MCF 10A (cell line): Measurements from ENCODE around the gene TRAF2. TPM values are rescaled to one million over a fixed set of nuclear protein-coding genes. Genes with fewer than 3 reads are reported as not detected.

Source experiments
- BruUV-seq: library from RNA; stranded (reverse); fragments of 400-500 nt; replicated peaks from 2 replicates; lab custom pipeline; 2021; lab: Mats Ljungman, UMichigan
- CTCF ChIA-PET: fragments of 300-600 bp; sonication (Branson Sonifier 250); formaldehyde crosslinking; extraction: SDS; loops from one replicate; lab custom pipeline; 2021; ENCODE audit warnings: antibody characterized with exemption, inconsistent platforms; lab: Yijun Ruan, JAX
- POLR2A ChIA-PET: fragments of 300-600, 350-650 bp; sonication (Branson Sonifier 250); formaldehyde crosslinking; extraction: SDS; loops from one replicate; lab custom pipeline; 2020; ENCODE audit warnings: antibody characterized with exemption, inconsistent platforms; lab: Yijun Ruan, JAX
- DNase-seq: peaks from one replicate; pipeline ENCODE4 v3.0.0-alpha.2; 2018; ENCODE audit not compliant: unreplicated experiment
- H3K27ac Mint-ChIP-seq: one replicate; pipeline ENCODE4 v1.8.0; 2022; ENCODE audit warnings: mild to moderate bottlenecking, low read depth, mixed read lengths; ENCODE audit not compliant: unreplicated experiment
- H3K27me3 Mint-ChIP-seq: one replicate; pipeline ENCODE4 v1.8.0; 2022; ENCODE audit warnings: mixed read lengths; ENCODE audit not compliant: insufficient read depth, unreplicated experiment
- H3K36me3 Mint-ChIP-seq: one replicate; pipeline ENCODE4 v1.8.0; 2022; ENCODE audit warnings: mild to moderate bottlenecking, moderate library complexity, mixed read lengths; ENCODE audit not compliant: insufficient read depth, unreplicated experiment
- H3K4me1 Mint-ChIP-seq: one replicate; pipeline ENCODE4 v1.8.0; 2022; ENCODE audit warnings: mixed read lengths; ENCODE audit not compliant: insufficient read depth, unreplicated experiment
- H3K4me3 Mint-ChIP-seq: one replicate; pipeline ENCODE4 v1.8.0; 2022; ENCODE audit warnings: mild to moderate bottlenecking, moderate library complexity, mixed read lengths; ENCODE audit not compliant: unreplicated experiment
- H3K9me3 Mint-ChIP-seq: one replicate; pipeline ENCODE4 v1.8.0; 2022; ENCODE audit warnings: mixed read lengths; ENCODE audit not compliant: unreplicated experiment
- CTCF ChIP-seq: fragments of 200-600 bp; IDR thresholded peaks from one replicate; pipeline ENCODE4 v1.8.0; 2022; ENCODE audit warnings: antibody characterized with exemption, mild to moderate bottlenecking; ENCODE audit not compliant: unreplicated experiment
- intact Hi-C: fragments of 100-400 bp; cut with micrococcal nuclease; formaldehyde crosslinking; loops from 2 replicates; pipeline ENCODE4 v1.14.1; 2022
- total RNA-seq: library from RNA; stranded (reverse); gene quantifications from 2 replicates; pipeline ENCODE4 v1.2.3, GENCODE V29; 2022

Gene TRAF2
- total RNA-seq, 1 experiment from 2014 or later = 14.1 TPM

- H3K36me3 Mint-ChIP-seq = peaks cover 41% of the 10 kb centered on the region
- no peaks in the 10 kb centered on the region for H3K9me3 Mint-ChIP-seq
- ChIA-PET POLR2A (no interaction called here), CTCF (no interaction called here)
- no peak for DNase-seq
- H3K27me3 Mint-ChIP-seq = no peaks in the 10 kb centered on the region
- no peak overlapping the region for H3K27ac Mint-ChIP-seq
- TF ChIP-seq CTCF = no peak
- intact Hi-C loops = loop anchor here (10.0 kb wide), 1 partner anchor 96 kb away; the partner anchor contains the start of genes AJM1 and PHPT1
- BruUV-seq = TSS peak; percentile 33
- H3K4me1 Mint-ChIP-seq = peaks cover 6% of the 10 kb centered on the region
- H3K4me3 Mint-ChIP-seq = no peak overlapping the region
These were observed 54.4 kb downstream of the TRAF2 start for GRCh38 chr9:136940526-136941230.

GRCh38 chr9:136941231-136942111 lies 55.2 kb downstream of the TRAF2 start:
- no peak for DNase-seq
- ChIA-PET POLR2A (interaction anchor here (0.6 kb wide), 1 partner anchor 29 kb away, joined by 3 read pairs; no protein-coding TSS in a partner anchor), CTCF (no interaction called here)
- H3K36me3 Mint-ChIP-seq = peaks cover 41% of the 10 kb centered on the region
- H3K9me3 Mint-ChIP-seq = no peaks in the 10 kb centered on the region
- no peak overlapping the region for H3K4me3 Mint-ChIP-seq
- intact Hi-C loops = loop anchor here (10.0 kb wide), 1 partner anchor 97 kb away; the partner anchor contains the start of genes AJM1 and PHPT1
- H3K4me1 Mint-ChIP-seq = peaks cover 6% of the 10 kb centered on the region
- H3K27ac Mint-ChIP-seq = no peak overlapping the region
- TF ChIP-seq CTCF = no peak
- H3K27me3 Mint-ChIP-seq = no peaks in the 10 kb centered on the region
- no TSS peak for BruUV-seq

GRCh38 chr9:136942112-136942880 lies 56.0 kb downstream of the TRAF2 start:
- ChIA-PET CTCF (no interaction called here), POLR2A (interaction anchor here (0.6 kb wide), 1 partner anchor 30 kb away, joined by 3 read pairs; no protein-coding TSS in a partner anchor)
- Mint-ChIP-seq H3K9me3 (no peaks in the 10 kb centered on the region), H3K4me1 (peaks cover 6% of the 10 kb centered on the region), H3K36me3 (peaks cover 41% of the 10 kb centered on the region), H3K27me3 (no peaks in the 10 kb centered on the region), H3K4me3 (peak overlapping the region; percentile 70), H3K27ac (no peak overlapping the region)
- intact Hi-C loops = loop anchor here (10.0 kb wide), 1 partner anchor 97 kb away; the partner anchor contains the start of genes AJM1 and PHPT1
- no peak for TF ChIP-seq CTCF
- BruUV-seq = no TSS peak
- DNase-seq = no peak
